22Rv1 (cell line): ENCODE results near the gene MARCHF10.
"Not testable (repeated sequence)": the region's sequence is repeated elsewhere in the genome, so short reads cannot be mapped to it uniquely, and the experiment has no call there.

Experiments
- H3K27ac ChIP-seq: fragments of 450-650 bp; 2 replicates; pipeline ENCODE4 v1.5.1; 2017
- CTCF ChIP-seq: fragments of 450-650 bp; IDR thresholded peaks from 2 replicates; pipeline ENCODE4 v1.5.1; 2017; ENCODE audit warnings: mild to moderate bottlenecking
- ZFX ChIP-seq: fragments of 450-650 bp; IDR thresholded peaks from 2 replicates; pipeline ENCODE4 v1.6.1; 2017; ENCODE audit warnings: antibody characterized with exemption, borderline replicate concordance

MARCHF10 gene

GRCh38 chr17:62791767-62792446, 16.2 kb downstream of the MARCHF10 start:
- H3K27ac ChIP-seq: no peak overlapping the region
- TF ChIP-seq ZFX (no peak), CTCF (no peak)

GRCh38 chr17:62791235-62791734, 16.8 kb downstream of the MARCHF10 start:
- no peak for TF ChIP-seq CTCF
- no peak overlapping the region for H3K27ac ChIP-seq

- H3K27ac ChIP-seq: no peak overlapping the region
- TF ChIP-seq CTCF: no peak
- TF ChIP-seq ZFX: no peak
These were observed 17.5 kb downstream of the MARCHF10 start for GRCh38 chr17:62790564-62790986.

GRCh38 chr17:62787366-62787765, 20.7 kb downstream of the MARCHF10 start:
- no peak for TF ChIP-seq ZFX
- TF ChIP-seq CTCF: no peak
- H3K27ac ChIP-seq: no peak overlapping the region

GRCh38 chr17:62786646-62787045, 21.5 kb downstream of the MARCHF10 start:
- H3K27ac ChIP-seq: no peak overlapping the region
- TF ChIP-seq CTCF (no peak), ZFX (no peak)

- H3K27ac ChIP-seq: not testable (repeated sequence)
These were observed 22.1 kb downstream of the MARCHF10 start for GRCh38 chr17:62785983-62786382.

- no peak overlapping the region for H3K27ac ChIP-seq
- TF ChIP-seq ZFX: no peak
- TF ChIP-seq CTCF: no peak
These were observed 25.3 kb downstream of the MARCHF10 start for GRCh38 chr17:62782730-62783270.

GRCh38 chr17:62781831-62782251, 26.3 kb downstream of the MARCHF10 start:
- no peak overlapping the region for H3K27ac ChIP-seq
- TF ChIP-seq CTCF (no peak), ZFX (no peak)
